ENCODE measurements around the gene SEC16B. TPM values are rescaled to one million over a fixed set of nuclear protein-coding genes. Genes with fewer than 3 reads are reported as not detected.
A peak's percentile ranks its signal among the peaks of the same experiment; 100 is the strongest.

The SEC16B gene
- total and polyA plus RNA-seq, 2 of the 13 experiments (the other 11 are each of a cell fraction or from before 2014, with no cell fraction given), result 4.6 to 5.8 TPM

DNA sequence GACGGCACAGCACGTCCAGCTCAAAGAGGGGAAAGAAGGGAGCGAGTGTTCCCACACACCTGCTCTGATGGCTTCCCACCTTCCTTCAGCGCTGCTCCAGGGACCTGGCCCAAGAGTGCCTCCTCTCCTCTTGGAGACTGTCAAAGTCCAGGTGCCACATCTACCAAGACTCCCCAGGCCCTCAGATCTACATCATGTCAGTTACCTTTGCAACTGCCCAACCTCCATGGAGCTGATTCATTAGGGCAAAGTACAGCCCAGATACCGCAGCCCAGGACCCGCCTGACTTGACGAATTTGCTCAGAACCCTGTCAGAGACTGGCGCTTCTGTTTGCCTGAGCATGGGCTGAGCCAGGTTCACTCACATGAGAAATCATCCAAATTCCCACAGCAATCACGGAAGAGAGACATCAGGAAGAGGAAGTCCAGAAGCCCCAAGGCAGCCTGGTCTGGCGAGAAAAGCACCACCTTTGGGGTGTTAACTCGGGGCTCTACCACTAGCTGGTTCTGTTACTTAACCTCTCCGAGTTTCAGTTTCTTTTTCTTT lies at the start of gene SEC16B (continued):
- TF ChIP-seq, protein P1, sequence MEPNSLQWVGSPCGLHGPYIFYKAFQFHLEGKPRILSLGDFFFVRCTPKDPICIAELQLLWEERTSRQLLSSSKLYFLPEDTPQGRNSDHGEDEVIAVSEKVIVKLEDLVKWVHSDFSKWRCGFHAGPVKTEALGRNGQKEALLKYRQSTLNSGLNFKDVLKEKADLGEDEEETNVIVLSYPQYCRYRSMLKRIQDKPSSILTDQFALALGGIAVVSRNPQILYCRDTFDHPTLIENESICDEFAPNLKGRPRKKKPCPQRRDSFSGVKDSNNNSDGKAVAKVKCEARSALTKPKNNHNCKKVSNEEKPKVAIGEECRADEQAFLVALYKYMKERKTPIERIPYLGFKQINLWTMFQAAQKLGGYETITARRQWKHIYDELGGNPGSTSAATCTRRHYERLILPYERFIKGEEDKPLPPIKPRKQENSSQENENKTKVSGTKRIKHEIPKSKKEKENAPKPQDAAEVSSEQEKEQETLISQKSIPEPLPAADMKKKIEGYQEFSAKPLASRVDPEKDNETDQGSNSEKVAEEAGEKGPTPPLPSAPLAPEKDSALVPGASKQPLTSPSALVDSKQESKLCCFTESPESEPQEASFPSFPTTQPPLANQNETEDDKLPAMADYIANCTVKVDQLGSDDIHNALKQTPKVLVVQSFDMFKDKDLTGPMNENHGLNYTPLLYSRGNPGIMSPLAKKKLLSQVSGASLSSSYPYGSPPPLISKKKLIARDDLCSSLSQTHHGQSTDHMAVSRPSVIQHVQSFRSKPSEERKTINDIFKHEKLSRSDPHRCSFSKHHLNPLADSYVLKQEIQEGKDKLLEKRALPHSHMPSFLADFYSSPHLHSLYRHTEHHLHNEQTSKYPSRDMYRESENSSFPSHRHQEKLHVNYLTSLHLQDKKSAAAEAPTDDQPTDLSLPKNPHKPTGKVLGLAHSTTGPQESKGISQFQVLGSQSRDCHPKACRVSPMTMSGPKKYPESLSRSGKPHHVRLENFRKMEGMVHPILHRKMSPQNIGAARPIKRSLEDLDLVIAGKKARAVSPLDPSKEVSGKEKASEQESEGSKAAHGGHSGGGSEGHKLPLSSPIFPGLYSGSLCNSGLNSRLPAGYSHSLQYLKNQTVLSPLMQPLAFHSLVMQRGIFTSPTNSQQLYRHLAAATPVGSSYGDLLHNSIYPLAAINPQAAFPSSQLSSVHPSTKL (CRISPR knock-in tag; IDR thresholded peaks at IDR 0.05), result peak; percentile 81
- TF ChIP-seq, protein P2, sequence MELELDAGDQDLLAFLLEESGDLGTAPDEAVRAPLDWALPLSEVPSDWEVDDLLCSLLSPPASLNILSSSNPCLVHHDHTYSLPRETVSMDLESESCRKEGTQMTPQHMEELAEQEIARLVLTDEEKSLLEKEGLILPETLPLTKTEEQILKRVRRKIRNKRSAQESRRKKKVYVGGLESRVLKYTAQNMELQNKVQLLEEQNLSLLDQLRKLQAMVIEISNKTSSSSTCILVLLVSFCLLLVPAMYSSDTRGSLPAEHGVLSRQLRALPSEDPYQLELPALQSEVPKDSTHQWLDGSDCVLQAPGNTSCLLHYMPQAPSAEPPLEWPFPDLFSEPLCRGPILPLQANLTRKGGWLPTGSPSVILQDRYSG (CRISPR knock-in tag; IDR thresholded peaks at IDR 0.05), result no peak
- peak; percentile 60; the same call in 1 of the 2 replicates for TF ChIP-seq ZNF501 (CRISPR knock-in tag; IDR thresholded peaks at IDR 0.05)
- TF ChIP-seq, protein P3, sequence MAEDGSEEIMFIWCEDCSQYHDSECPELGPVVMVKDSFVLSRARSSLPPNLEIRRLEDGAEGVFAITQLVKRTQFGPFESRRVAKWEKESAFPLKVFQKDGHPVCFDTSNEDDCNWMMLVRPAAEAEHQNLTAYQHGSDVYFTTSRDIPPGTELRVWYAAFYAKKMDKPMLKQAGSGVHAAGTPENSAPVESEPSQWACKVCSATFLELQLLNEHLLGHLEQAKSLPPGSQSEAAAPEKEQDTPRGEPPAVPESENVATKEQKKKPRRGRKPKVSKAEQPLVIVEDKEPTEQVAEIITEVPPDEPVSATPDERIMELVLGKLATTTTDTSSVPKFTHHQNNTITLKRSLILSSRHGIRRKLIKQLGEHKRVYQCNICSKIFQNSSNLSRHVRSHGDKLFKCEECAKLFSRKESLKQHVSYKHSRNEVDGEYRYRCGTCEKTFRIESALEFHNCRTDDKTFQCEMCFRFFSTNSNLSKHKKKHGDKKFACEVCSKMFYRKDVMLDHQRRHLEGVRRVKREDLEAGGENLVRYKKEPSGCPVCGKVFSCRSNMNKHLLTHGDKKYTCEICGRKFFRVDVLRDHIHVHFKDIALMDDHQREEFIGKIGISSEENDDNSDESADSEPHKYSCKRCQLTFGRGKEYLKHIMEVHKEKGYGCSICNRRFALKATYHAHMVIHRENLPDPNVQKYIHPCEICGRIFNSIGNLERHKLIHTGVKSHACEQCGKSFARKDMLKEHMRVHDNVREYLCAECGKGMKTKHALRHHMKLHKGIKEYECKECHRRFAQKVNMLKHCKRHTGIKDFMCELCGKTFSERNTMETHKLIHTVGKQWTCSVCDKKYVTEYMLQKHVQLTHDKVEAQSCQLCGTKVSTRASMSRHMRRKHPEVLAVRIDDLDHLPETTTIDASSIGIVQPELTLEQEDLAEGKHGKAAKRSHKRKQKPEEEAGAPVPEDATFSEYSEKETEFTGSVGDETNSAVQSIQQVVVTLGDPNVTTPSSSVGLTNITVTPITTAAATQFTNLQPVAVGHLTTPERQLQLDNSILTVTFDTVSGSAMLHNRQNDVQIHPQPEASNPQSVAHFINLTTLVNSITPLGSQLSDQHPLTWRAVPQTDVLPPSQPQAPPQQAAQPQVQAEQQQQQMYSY (CRISPR knock-in tag; IDR thresholded peaks at IDR 0.05), result 0 out of 2 replicates have a peak, but pooled peaks have one; percentile 35
- TF ChIP-seq NFYB (CRISPR knock-in tag; IDR thresholded peaks at IDR 0.05), result 0 out of 2 replicates have a peak, but pooled peaks have one; percentile 28
- TF ChIP-seq CAMTA2 (CRISPR knock-in tag; IDR thresholded peaks at IDR 0.05; ENCODE audit: borderline replicate concordance), result no peak
- TF ChIP-seq DMAP1 (CRISPR knock-in tag; IDR thresholded peaks at IDR 0.05), result peak; percentile 60
- TF ChIP-seq ZNF776 (CRISPR knock-in tag; IDR thresholded peaks at IDR 0.05), result no peak
- TF ChIP-seq ZFAT (CRISPR knock-in tag; conservative IDR thresholded peaks at IDR 0.05), result no peak
- TF ChIP-seq IRF2 (CRISPR knock-in tag; IDR thresholded peaks at IDR 0.05), result peak; percentile 63; the same call in 1 of the 2 replicates
- TF ChIP-seq ZNF17 (CRISPR knock-in tag; IDR thresholded peaks at IDR 0.05), result no peak
- peak; percentile 54; the same call in 1 of the 2 replicates for TF ChIP-seq ELF3 (CRISPR knock-in tag; IDR thresholded peaks at IDR 0.05)
- peak; percentile 41; the same call in 1 of the 2 replicates for TF ChIP-seq MYPOP (CRISPR knock-in tag; IDR thresholded peaks at IDR 0.05)
- TF ChIP-seq, protein P4, sequence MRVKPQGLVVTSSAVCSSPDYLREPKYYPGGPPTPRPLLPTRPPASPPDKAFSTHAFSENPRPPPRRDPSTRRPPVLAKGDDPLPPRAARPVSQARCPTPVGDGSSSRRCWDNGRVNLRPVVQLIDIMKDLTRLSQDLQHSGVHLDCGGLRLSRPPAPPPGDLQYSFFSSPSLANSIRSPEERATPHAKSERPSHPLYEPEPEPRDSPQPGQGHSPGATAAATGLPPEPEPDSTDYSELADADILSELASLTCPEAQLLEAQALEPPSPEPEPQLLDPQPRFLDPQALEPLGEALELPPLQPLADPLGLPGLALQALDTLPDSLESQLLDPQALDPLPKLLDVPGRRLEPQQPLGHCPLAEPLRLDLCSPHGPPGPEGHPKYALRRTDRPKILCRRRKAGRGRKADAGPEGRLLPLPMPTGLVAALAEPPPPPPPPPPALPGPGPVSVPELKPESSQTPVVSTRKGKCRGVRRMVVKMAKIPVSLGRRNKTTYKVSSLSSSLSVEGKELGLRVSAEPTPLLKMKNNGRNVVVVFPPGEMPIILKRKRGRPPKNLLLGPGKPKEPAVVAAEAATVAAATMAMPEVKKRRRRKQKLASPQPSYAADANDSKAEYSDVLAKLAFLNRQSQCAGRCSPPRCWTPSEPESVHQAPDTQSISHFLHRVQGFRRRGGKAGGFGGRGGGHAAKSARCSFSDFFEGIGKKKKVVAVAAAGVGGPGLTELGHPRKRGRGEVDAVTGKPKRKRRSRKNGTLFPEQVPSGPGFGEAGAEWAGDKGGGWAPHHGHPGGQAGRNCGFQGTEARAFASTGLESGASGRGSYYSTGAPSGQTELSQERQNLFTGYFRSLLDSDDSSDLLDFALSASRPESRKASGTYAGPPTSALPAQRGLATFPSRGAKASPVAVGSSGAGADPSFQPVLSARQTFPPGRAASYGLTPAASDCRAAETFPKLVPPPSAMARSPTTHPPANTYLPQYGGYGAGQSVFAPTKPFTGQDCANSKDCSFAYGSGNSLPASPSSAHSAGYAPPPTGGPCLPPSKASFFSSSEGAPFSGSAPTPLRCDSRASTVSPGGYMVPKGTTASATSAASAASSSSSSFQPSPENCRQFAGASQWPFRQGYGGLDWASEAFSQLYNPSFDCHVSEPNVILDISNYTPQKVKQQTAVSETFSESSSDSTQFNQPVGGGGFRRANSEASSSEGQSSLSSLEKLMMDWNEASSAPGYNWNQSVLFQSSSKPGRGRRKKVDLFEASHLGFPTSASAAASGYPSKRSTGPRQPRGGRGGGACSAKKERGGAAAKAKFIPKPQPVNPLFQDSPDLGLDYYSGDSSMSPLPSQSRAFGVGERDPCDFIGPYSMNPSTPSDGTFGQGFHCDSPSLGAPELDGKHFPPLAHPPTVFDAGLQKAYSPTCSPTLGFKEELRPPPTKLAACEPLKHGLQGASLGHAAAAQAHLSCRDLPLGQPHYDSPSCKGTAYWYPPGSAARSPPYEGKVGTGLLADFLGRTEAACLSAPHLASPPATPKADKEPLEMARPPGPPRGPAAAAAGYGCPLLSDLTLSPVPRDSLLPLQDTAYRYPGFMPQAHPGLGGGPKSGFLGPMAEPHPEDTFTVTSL (CRISPR knock-in tag; IDR thresholded peaks at IDR 0.05; ENCODE audit: borderline replicate concordance), result 0 out of 2 replicates have a peak, but pooled peaks have one; percentile 63

Data from HepG2 (cell line).